ENCODE results near the gene ADH1C. TPM values are rescaled to one million over a fixed set of nuclear protein-coding genes. Genes with fewer than 3 reads are reported as not detected.

The ADH1C gene
- total RNA-seq, 2 experiments from 2014 or later = not detected

DNA sequence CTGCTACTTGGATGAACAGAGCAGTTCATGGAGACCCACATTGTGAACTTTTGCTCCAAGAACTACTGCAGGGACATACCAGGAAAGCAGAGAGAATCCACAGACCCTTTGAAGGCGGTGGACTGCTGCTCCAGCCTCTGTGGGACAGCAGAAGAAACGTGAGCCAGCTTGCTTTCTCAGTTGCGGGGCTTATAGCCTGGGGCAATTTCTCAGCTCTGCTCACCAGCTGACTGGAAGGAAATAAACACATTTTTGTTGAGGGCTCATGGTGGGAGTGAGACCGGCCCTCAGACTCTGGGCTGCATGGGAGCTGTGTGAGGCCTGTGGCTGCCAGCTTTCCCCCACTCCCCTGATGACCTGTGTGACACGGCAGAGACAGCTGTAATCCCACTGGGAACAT is 59.2 kb downstream of the ADH1C start:
- H3K4me1 Mint-ChIP-seq (ENCODE audit: low read depth) = no peaks in the 10 kb centered on the region
- no peaks in the 10 kb centered on the region for H3K27me3 Mint-ChIP-seq
- no peak overlapping the region for H3K4me3 Mint-ChIP-seq
- H3K9me3 ChIP-seq (ENCODE audit: control insufficient read depth in 1 of 2, insufficient read depth in 1 of 2, low read length in 2 of 2) = peaks cover 0 to 7% of the 10 kb centered on the region in 2 experiments
- H3K27ac ChIP-seq (ENCODE audit: low read depth in 1 of 2, low read length in 2 of 2) = no peak overlapping the region
- H3K27me3 ChIP-seq (ENCODE audit: control insufficient read depth in 1 of 2, insufficient read depth in 2 of 2, low read length in 2 of 2) = no peaks in the 10 kb centered on the region
- no peaks in the 10 kb centered on the region for H3K4me1 ChIP-seq (ENCODE audit: insufficient read depth, low read length)
- H3K36me3 ChIP-seq (ENCODE audit: insufficient read depth, low read length) = no peaks in the 10 kb centered on the region
- no peak overlapping the region for H3K4me3 ChIP-seq (ENCODE audit: low read length)
- H3K9me3 Mint-ChIP-seq = peaks cover 23% of the 10 kb centered on the region
- POLR2A ChIA-PET = no interaction called here
- TF ChIP-seq, protein P1, sequence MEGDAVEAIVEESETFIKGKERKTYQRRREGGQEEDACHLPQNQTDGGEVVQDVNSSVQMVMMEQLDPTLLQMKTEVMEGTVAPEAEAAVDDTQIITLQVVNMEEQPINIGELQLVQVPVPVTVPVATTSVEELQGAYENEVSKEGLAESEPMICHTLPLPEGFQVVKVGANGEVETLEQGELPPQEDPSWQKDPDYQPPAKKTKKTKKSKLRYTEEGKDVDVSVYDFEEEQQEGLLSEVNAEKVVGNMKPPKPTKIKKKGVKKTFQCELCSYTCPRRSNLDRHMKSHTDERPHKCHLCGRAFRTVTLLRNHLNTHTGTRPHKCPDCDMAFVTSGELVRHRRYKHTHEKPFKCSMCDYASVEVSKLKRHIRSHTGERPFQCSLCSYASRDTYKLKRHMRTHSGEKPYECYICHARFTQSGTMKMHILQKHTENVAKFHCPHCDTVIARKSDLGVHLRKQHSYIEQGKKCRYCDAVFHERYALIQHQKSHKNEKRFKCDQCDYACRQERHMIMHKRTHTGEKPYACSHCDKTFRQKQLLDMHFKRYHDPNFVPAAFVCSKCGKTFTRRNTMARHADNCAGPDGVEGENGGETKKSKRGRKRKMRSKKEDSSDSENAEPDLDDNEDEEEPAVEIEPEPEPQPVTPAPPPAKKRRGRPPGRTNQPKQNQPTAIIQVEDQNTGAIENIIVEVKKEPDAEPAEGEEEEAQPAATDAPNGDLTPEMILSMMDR (IDR thresholded peaks at IDR 0.05) = no peak
- ATAC-seq (ENCODE audit: poor library complexity) (no peak), DNase-seq (no peak)
- H3K36me3 Mint-ChIP-seq (ENCODE audit: low read depth) = no peaks in the 10 kb centered on the region
- no peak overlapping the region for H3K27ac Mint-ChIP-seq
- intact Hi-C loops (cut with DNase I, micrococcal nuclease) = no loop called here
- CTCF ChIA-PET = no interaction called here

DNA sequence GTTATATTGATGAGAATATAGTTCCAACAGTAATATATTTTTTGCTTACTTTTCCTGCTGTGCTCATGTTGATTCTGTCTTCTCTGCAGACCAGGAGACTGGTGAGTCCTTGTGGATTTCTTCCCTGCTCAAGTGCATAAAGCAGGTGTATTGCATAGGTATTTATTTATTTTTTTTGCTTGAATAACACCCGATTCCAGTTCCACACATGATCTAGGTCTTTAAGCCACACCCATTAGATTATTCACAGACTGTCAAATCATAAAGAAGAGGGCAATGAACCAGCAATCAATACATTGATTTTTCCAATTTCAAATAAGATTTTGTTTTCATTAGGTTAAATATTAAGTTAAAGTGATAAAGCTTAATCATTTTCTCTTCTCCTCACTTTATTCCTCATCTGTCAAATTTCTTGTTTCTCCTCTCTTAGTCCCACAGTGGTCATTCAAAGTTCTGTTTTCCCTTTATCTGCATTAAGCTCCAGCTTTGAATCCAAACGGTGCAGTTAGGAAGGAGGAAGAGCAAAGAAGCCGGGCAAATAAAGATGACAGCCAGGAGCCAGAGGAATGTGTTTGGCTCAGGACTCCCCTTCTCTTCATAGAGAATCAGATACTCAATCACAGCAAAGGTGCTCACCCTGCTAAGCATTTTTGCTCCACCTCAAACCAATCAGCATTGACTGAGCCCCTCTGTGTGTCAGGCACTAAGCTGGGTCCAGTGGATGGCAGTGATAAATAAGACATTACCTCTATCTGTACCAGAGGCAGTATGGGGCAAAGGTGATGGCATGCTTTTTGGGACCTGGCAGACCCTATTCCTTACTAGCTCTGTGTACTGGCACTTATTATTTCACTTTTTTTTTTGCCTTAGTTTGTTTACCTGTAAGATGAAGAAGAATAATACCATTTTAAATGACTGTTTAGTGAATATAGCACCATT is 61.4 kb downstream of the ADH1C start, which contains the start of gene ADH1A:
Gene ADH1A (minus strand): TSS at position 138 of the 939 bp plus-strand sequence. CDS start 71 bp downstream, at position 67.
- H3K4me1 Mint-ChIP-seq (ENCODE audit: low read depth) = no peaks in the 10 kb centered on the region
- Histone ChIP-seq H3K27me3 (ENCODE audit: control insufficient read depth in 1 of 2, insufficient read depth in 2 of 2, low read length in 2 of 2) (no peaks in the 10 kb centered on the region), H3K4me1 (ENCODE audit: insufficient read depth, low read length) (no peaks in the 10 kb centered on the region), H3K27ac (ENCODE audit: low read depth in 1 of 2, low read length in 2 of 2) (no peak within 1 kb of the TSS), H3K4me3 (ENCODE audit: low read length) (no peak within 1 kb of the TSS), H3K36me3 (ENCODE audit: insufficient read depth, low read length) (no peaks in the 10 kb centered on the region), H3K9me3 (ENCODE audit: control insufficient read depth in 1 of 2, insufficient read depth in 1 of 2, low read length in 2 of 2) (peaks cover 0 to 7% of the 10 kb centered on the region in 2 experiments)
- no peak within 1 kb of the TSS for H3K4me3 Mint-ChIP-seq
- H3K9me3 Mint-ChIP-seq = peaks cover 15% of the 10 kb centered on the region
- ChIA-PET POLR2A (no interaction called here), CTCF (no interaction called here)
- DNase-seq = no peak
- H3K27me3 Mint-ChIP-seq = no peaks in the 10 kb centered on the region
- H3K27ac Mint-ChIP-seq = no peak within 1 kb of the TSS
- intact Hi-C loops (cut with DNase I, micrococcal nuclease) = no loop called here
- TF ChIP-seq, protein P1 (IDR thresholded peaks at IDR 0.05) = no peak
- no peaks in the 10 kb centered on the region for H3K36me3 Mint-ChIP-seq (ENCODE audit: low read depth)
- ATAC-seq (ENCODE audit: poor library complexity) = no peak

Other genes with a start within 250 kb of the ADH1C start
- gene ADH4, start 208.4 kb downstream of the ADH1C start, total RNA-seq = not detected
- gene ADH6, start 133.5 kb downstream of the ADH1C start, total RNA-seq = not detected
- not detected for gene ADH1A, start 61.8 kb downstream of the ADH1C start, total RNA-seq
- not detected for gene ADH1B, start 31.3 kb downstream of the ADH1C start, total RNA-seq
- gene ADH7, start 82.6 kb upstream of the ADH1C start, total RNA-seq = not detected
- not detected for gene C4orf17, start 158.3 kb upstream of the ADH1C start, total RNA-seq
- gene TRMT10A, start 211.3 kb upstream of the ADH1C start, total RNA-seq = 1 to 10 TPM; 1.6 to 2.0 TPM
- not detected for gene MTTP, start 222.1 kb upstream of the ADH1C start, total RNA-seq

Data from CD4-positive, alpha-beta T cell (primary cell).